PFSK-1 (cell line): ENCODE measurements around the gene JMJD1C.

Experiments
- FOXP2 ChIP-seq: optimal IDR thresholded peaks from 2 replicates; pipeline ENCODE3; 2011; ENCODE audit warnings: borderline replicate concordance, control low read depth, inconsistent platforms; ENCODE audit not compliant: insufficient read depth; ENCODE audit errors: extremely low read length, extremely low read depth
- POLR2AphosphoS5 ChIP-seq: IDR thresholded peaks from 2 replicates; pipeline ENCODE4 v1.6.1; 2012; ENCODE audit warnings: low read depth, mild to moderate bottlenecking, control low read depth, low read length, moderate library complexity
- SIN3A ChIP-seq: IDR thresholded peaks from 2 replicates; pipeline ENCODE4 v1.6.1; 2012; ENCODE audit warnings: mild to moderate bottlenecking, low read length, moderate library complexity, borderline replicate concordance; ENCODE audit not compliant: insufficient read depth
- TAF1 ChIP-seq: IDR thresholded peaks from 2 replicates; pipeline ENCODE4 v1.6.1; 2012; ENCODE audit warnings: low read length, control low read depth, borderline replicate concordance; ENCODE audit not compliant: insufficient read depth
- TF ChIP-seq, protein P1 (sequence below), 2 experiments: IDR thresholded peaks; 2 replicates each; pipeline versions ENCODE4 v1.6.1 to v1.8.0; 2011 to 2012; ENCODE audit warnings: low read depth in 2 of 2, low read length in 2 of 2, control low read depth in 1 of 2, inconsistent platforms in 1 of 2, mild to moderate bottlenecking in 1 of 2, moderate library complexity in 1 of 2; ENCODE audit not compliant: insufficient read depth in 1 of 2

JMJD1C gene

GRCh38 chr10:63133056-63133820 is 332.5 kb downstream of the JMJD1C start, which contains the start of gene NRBF2:
Gene NRBF2 (plus strand): TSS chr10:63133328. CDS start chr10:63133471, 143 bp downstream.
- TF ChIP-seq TAF1 (0 out of 2 replicates have a peak, but pooled peaks have one; percentile 62), FOXP2 (peak; percentile 91), POLR2AphosphoS5 (peak; percentile 92), SIN3A (0 out of 2 replicates have a peak, but pooled peaks have one; percentile 29)
- TF ChIP-seq, protein P1, sequence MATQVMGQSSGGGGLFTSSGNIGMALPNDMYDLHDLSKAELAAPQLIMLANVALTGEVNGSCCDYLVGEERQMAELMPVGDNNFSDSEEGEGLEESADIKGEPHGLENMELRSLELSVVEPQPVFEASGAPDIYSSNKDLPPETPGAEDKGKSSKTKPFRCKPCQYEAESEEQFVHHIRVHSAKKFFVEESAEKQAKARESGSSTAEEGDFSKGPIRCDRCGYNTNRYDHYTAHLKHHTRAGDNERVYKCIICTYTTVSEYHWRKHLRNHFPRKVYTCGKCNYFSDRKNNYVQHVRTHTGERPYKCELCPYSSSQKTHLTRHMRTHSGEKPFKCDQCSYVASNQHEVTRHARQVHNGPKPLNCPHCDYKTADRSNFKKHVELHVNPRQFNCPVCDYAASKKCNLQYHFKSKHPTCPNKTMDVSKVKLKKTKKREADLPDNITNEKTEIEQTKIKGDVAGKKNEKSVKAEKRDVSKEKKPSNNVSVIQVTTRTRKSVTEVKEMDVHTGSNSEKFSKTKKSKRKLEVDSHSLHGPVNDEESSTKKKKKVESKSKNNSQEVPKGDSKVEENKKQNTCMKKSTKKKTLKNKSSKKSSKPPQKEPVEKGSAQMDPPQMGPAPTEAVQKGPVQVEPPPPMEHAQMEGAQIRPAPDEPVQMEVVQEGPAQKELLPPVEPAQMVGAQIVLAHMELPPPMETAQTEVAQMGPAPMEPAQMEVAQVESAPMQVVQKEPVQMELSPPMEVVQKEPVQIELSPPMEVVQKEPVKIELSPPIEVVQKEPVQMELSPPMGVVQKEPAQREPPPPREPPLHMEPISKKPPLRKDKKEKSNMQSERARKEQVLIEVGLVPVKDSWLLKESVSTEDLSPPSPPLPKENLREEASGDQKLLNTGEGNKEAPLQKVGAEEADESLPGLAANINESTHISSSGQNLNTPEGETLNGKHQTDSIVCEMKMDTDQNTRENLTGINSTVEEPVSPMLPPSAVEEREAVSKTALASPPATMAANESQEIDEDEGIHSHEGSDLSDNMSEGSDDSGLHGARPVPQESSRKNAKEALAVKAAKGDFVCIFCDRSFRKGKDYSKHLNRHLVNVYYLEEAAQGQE (IDR thresholded peaks at IDR 0.05; ENCODE audit: insufficient read depth in 1 of 2, low read depth in 2 of 2, low read length in 2 of 2) = no peak

GRCh38 chr10:63132651-63133055 is 333.1 kb downstream of the JMJD1C start:
- TF ChIP-seq, protein P1 (IDR thresholded peaks at IDR 0.05; ENCODE audit: insufficient read depth in 1 of 2, low read depth in 2 of 2, low read length in 2 of 2) = no peak
- TF ChIP-seq POLR2AphosphoS5 (no peak), FOXP2 (no peak), TAF1 (no peak), SIN3A (no peak)

DNA sequence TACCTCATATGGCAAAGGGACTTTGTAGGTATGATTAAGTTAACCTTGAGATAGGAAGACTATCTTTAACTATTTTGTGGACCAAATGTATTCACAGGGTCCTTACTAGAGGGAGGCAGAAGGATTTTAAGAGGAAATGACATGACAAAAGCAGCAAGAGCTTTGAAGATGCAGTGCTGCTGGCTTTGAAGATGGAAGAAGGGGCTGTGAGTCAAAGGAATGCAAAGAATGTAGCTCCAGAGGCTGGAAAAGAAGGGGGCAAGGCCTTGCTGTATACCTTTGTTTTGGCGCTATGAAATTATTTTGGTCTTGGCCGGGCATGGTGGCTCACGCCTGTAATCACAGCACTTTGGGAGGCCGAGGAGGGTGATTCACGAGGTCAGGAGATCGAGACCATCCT is 335.9 kb downstream of the JMJD1C start:
- TF ChIP-seq FOXP2 (no peak), SIN3A (no peak), POLR2AphosphoS5 (no peak), TAF1 (no peak)
- TF ChIP-seq, protein P1 (IDR thresholded peaks at IDR 0.05; ENCODE audit: insufficient read depth in 1 of 2, low read depth in 2 of 2, low read length in 2 of 2) = no peak

DNA sequence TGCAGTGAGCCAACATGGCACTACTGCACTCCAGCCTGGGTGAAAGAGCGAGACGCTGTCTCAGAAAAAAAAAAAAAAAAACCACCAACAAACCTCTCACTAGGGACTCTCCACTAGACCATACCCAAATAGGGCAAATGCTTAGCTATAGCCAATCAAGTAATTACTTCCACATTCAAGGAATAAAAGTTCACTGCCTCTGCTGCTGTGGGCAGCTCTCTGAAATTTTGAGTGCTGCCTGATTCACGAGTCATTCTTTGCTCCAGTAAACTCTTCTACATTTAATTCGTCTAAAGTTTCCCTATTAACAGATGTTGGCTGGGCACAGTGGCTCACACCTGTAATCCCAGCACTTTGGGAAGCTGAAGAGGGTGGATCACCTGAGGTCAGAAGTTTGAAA is 337.3 kb downstream of the JMJD1C start:
- TF ChIP-seq, protein P1 (IDR thresholded peaks at IDR 0.05; ENCODE audit: insufficient read depth in 1 of 2, low read depth in 2 of 2, low read length in 2 of 2) = no peak
- no peak for TF ChIP-seq FOXP2
- no peak for TF ChIP-seq SIN3A
- no peak for TF ChIP-seq POLR2AphosphoS5
- no peak for TF ChIP-seq TAF1

- TF ChIP-seq TAF1 = no peak
- TF ChIP-seq, protein P1 (IDR thresholded peaks at IDR 0.05; ENCODE audit: insufficient read depth in 1 of 2, low read depth in 2 of 2, low read length in 2 of 2) = no peak
- TF ChIP-seq SIN3A = no peak
- TF ChIP-seq FOXP2 = no peak
- no peak for TF ChIP-seq POLR2AphosphoS5
Observed at GRCh38 chr10:63125459-63125858, 340.3 kb downstream of the JMJD1C start.
